HG03135 (cell line): ENCODE results near the gene TXNRD2.
"Not testable (repeated sequence)": the region's sequence is repeated elsewhere in the genome, so short reads cannot be mapped to it uniquely, and the experiment has no call there.

Experiments used
- ATAC-seq: cut with Tn5 transposase; IDR thresholded peaks from one replicate; pipeline ENCODE4 v1.9.1; 2021; ENCODE audit warnings: mild to moderate bottlenecking, moderate library complexity; ENCODE audit not compliant: unreplicated experiment

Gene TXNRD2

DNA sequence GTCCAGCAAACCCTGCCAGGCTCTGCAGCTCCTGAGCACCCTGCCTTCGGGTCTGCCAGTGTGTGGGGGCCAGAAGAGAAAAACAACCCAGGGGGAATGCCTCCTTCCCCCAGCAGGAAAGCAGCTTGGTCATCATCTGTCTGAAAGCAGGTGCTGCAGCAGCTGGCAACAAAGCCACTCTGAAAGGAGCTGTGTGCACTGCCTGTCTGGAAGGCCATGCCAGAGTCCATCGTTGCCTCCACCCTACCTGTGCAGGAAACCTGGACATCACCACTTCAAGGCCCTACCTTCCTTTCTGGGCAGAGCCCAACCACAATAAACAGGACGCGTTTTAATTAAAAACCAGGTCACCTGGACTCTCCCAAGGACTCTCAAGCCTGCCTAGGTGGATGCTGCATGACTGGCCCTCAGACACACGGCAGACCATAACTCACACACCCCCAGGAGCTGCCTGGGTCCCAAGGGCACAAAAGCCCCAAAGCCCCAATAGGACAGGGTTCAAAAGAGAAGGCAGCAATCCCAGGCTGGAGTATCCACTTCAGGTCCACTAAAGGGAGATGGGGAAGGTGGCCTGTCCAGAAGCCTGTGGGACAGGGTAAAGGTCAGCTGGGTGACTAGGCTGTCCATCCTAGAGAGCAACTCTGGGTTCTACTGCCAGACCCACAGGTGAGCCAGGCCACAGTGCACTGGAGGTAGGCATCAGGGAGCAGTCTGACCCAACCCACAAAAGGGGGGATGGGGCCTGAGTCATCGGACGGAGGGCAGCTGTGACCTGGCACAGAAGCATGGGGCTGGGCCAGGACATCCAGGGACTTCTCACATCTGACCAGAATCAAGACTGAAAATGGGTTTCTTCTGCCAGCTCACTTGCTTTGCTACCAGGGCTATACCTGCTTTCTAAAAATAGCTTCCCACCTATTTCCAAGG is 93.1 kb downstream of the TXNRD2 start:
- ATAC-seq: no peak

GRCh38 chr22:19847345-19847632 is 94.3 kb downstream of the TXNRD2 start:
- no peak for ATAC-seq

DNA sequence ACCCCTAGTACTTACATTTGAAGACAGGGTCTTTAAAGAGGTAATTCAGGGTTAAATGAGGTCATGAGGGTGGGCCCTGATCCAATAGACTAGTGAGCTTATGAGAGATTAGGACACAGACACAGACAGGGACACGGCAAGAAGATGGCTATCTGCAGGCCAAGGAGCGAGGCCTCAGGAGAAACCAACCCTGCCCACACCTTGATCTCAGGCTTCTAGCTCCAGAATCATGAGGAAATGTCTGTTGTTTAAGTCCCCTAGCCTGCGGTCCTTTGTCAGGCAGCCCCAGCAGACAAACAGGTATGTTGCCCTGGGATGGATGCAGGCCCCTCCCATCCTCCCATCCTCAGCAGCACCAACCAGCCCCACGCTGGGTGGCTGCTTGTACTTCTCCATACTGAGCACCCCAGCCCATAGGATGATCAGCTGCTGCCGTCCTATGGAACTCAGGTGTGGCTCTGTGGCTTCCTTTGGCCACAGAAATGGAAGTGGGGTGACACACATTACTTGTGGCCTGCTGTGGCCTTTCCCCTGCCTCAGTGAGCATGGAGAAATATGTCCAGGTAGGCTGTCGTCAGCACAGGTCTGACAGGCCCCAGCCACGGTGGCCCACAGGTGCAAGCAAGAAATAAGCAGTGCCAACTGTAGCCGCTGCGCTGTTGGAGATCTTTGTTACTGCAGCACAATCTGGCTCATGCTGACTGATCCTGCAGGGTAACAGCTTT is 94.8 kb downstream of the TXNRD2 start:
- ATAC-seq: no peak

GRCh38 chr22:19845054-19845722 is 96.4 kb downstream of the TXNRD2 start:
- no peak for ATAC-seq

- no peak for ATAC-seq
Measured at GRCh38 chr22:19844377-19845053, 97.1 kb downstream of the TXNRD2 start.

GRCh38 chr22:19843857-19844376 is 97.7 kb downstream of the TXNRD2 start:
- ATAC-seq: no peak

DNA sequence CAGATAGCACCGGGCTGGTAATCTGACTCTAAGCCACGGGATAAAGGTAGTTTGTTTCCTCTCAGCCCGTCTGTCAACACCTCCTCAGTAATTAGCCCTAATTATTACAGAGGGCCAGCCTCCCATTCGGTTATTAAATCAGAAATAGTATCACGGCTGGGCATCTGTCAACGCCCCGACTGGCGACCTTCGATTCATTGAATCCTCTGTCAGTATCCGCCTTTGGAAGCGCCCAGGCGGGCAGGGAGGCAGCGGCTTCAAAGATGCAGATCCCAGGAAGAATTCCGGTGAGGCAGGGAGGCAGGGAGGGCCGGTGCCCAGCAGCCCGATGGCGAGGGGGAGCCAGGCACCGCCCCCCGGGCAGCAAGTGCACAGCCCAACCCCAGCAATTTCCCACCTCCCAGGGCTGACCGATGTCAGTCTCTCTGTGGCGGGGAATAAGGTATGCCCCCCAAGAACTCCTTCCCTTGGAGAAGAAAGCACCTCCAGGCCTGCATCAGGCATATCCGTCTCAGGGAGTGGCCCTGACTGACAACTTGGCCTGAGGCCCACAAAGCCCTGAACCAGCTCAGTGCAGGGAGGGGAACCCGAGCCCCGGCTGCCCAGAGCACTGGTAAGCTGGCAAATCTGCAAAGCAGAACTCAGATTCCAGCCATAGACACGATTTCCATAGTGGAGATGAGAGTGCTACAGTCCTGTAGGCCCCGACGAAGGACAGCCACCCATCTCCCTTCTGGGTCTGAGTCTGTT is 98.3 kb downstream of the TXNRD2 start:
- ATAC-seq: no peak

GRCh38 chr22:19842393-19843106 is 99.1 kb downstream of the TXNRD2 start:
- no peak for ATAC-seq

GRCh38 chr22:19841641-19842392 is 99.8 kb downstream of the TXNRD2 start:
- ATAC-seq: no peak

- no peak for ATAC-seq
Measured at GRCh38 chr22:19840955-19841640, 100.5 kb downstream of the TXNRD2 start.

DNA sequence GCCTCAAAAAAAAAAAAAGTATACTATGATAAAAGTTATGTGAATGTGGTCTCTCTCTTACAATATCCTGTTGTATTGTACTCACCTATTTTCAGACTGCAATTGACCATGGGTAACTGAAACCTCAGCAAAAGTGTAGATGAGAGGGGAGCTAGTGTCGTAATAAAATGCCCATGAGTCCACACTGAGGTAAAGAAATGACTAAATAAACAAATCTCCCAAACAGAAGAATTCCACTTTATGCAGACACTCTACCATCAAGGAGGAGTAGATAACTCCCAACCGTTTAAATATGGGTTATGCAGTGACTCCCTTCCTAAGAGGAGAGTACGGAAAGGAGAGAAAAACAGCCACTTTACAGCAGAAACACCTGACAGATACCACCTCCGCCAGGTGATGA is 101.6 kb downstream of the TXNRD2 start:
- ATAC-seq: no peak

DNA sequence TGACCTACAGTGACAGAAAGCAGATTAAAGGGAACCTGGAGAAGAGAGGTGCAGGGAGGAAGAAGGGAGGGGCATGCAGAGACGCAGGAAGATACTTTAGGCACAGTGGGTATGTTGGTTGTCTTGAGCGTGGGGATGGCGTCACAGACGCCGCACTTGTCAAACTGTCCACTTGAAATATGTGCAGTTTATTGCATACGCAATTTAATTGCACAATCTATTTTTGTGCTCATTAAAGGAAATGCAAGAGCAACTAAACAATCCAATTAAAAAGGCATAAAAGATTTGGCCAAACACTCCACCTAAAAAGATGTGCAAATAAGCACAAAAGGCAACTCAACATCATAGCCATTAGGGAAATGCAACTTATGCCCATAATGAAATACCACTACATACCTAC is 103.7 kb downstream of the TXNRD2 start:
- ATAC-seq: no peak

- no peak for ATAC-seq
Measured at GRCh38 chr22:19836512-19836911, 105.1 kb downstream of the TXNRD2 start.

DNA sequence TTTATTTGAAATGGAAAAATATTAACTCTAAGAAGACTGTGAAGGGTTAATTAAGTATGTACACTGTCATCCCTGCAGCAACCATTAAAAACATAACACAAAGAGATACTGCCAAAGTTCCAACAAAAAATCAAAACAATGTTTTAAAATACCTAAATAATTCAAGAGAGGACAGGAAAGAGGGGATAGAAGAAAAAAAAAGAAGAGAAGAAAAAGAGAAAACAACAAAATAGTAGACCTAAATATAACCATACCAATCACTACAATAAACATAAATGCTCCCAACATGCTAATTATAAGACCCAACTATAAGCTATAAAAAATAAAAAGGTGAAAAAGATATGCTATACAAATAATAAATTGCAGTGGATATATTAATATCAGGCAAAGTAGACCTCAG is 107.0 kb downstream of the TXNRD2 start:
- ATAC-seq: no peak

DNA sequence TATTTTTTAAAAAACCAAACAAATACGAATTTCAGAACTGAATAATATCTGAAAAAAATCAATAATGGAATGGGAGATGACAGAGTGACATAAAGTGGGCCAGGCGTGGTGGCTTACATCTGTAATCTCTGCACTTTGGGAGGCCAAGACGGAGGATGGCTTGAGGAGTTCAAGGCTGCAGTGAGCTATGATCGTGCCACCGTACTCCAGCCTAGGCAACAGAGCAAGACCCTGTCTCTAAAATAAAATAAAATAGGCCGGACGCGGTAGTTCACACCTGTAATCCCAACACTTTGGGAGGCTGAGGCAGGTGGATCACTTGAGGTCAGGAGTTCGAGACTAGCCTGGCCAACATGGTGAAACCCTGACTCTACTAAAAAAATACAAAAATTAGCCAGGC is 108.3 kb downstream of the TXNRD2 start:
- not testable (repeated sequence) for ATAC-seq

GRCh38 chr22:19832476-19833108 is 109.0 kb downstream of the TXNRD2 start:
- ATAC-seq: no peak

GRCh38 chr22:19831979-19832378 is 109.6 kb downstream of the TXNRD2 start:
- not testable (repeated sequence) for ATAC-seq

DNA sequence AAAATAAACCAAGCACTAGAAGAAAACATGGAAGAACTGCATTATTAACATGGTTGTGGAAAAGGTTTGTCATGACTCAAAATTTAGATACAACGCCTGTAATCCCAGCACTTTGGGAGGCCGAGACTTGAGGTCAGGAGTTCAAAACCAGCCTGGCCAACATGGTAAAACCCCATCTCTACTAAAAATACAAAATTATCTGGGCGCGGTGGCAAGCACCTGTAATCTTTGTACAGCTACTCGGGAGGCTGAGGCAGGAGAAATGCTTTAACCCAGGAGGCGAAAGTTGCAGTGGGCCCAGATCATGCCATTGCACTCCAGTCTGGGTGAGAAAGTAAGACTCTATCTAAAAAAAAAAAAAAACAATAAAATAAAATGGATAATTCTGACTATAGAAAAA is 110.6 kb downstream of the TXNRD2 start:
- ATAC-seq: no peak
